ENCODE results near the gene SNRPB. TPM values are rescaled to one million over a fixed set of nuclear protein-coding genes. Genes with fewer than 3 reads are reported as not detected.
A peak's percentile ranks its signal among the peaks of the same experiment; 100 is the strongest.

Gene SNRPB
- polyA plus RNA-seq, 3 donors = 136 to 213 (median 183) TPM

DNA sequence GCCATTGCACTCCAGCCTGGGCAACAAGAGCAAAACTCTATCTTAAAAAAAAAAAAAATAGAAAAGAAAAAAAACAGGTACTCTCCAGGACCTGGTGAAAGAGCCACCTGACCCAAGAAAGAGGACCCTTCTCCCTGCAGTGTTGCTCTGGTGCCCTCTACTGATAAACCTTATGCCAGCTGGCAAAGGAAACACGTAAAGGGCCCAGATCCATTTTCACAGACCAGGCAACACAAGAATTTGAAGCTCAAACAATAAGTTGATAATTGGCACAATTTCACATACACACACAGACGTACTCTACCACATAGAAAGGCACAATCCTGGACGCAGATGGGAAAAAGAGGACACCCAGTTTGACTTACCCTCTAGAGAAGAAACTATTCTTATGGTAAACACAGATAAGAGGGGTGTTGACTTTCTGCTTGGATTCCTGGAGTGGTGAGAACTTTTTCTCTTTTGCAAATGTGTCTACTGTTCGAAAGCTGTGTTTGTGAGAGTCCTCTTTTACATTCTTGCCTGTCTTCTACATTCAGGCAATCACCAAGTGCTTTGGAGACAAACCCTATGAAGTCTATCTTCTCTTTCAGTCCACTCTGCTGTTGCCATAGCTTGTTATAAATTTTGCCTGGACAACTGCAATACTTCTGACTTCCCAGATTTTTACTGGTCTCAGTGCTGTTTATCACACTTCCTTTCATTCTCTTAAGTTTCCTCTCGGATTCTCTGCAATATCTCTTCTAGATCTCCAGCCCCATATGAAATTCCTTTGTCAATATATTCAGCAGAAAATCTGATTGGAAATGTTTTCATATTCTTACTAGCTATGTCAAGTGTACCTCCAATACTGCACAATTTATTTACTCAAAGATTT lies 6.4 kb upstream of the SNRPB start:
- H3K27ac ChIP-seq (ENCODE audit: low read depth in 1 of 2, low read length in 2 of 2) = no peak overlapping the region
- H3K4me2 ChIP-seq (replicated peaks; ENCODE audit: extremely low read depth, low read length, poor library complexity, severe bottlenecking) = no peak overlapping the region
- H3K4me1 Mint-ChIP-seq = no peaks in the 10 kb centered on the region
- DNase-seq = no peak
- H3K4me3 Mint-ChIP-seq = no peak overlapping the region
- H3K27ac Mint-ChIP-seq = no peak overlapping the region
- intact Hi-C loops (cut with micrococcal nuclease) = no loop called here
- no peaks in the 10 kb centered on the region for H4K20me1 ChIP-seq (ENCODE audit: insufficient read depth, low read length)
- WGBS (ENCODE audit: insufficient coverage) = 91% methylated on average over 2 of the region's 5 CpGs
- H3K36me3 Mint-ChIP-seq = peaks cover 13 to 23% of the 10 kb centered on the region in 2 donors
- peaks cover 0 to 18% of the 10 kb centered on the region in 2 donors for H3K36me3 ChIP-seq (replicated peaks in 1 of 2; ENCODE audit: control insufficient read depth in 1 of 2, insufficient read depth in 2 of 2, low read length in 2 of 2)
- TF ChIP-seq, protein P1, sequence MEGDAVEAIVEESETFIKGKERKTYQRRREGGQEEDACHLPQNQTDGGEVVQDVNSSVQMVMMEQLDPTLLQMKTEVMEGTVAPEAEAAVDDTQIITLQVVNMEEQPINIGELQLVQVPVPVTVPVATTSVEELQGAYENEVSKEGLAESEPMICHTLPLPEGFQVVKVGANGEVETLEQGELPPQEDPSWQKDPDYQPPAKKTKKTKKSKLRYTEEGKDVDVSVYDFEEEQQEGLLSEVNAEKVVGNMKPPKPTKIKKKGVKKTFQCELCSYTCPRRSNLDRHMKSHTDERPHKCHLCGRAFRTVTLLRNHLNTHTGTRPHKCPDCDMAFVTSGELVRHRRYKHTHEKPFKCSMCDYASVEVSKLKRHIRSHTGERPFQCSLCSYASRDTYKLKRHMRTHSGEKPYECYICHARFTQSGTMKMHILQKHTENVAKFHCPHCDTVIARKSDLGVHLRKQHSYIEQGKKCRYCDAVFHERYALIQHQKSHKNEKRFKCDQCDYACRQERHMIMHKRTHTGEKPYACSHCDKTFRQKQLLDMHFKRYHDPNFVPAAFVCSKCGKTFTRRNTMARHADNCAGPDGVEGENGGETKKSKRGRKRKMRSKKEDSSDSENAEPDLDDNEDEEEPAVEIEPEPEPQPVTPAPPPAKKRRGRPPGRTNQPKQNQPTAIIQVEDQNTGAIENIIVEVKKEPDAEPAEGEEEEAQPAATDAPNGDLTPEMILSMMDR (IDR thresholded peaks at IDR 0.05) = no peak
- H3K9me3 ChIP-seq (replicated peaks in 1 of 2; ENCODE audit: control insufficient read depth in 1 of 2, insufficient read depth in 1 of 2, low read length in 2 of 2) = peaks cover 4 to 5% of the 10 kb centered on the region in 2 donors
- H2AFZ ChIP-seq (ENCODE audit: insufficient read depth, low read depth, low read length, poor library complexity, severe bottlenecking) = no peak overlapping the region
- H3K4me3 ChIP-seq (replicated peaks in 1 of 3; ENCODE audit: low read depth in 2 of 3, low read length in 3 of 3) = no peak overlapping the region
- H3K9me3 Mint-ChIP-seq = peaks cover 2 to 12% (median 8%) of the 10 kb centered on the region in 7 donors
- no peaks in the 10 kb centered on the region for H3K79me2 ChIP-seq (ENCODE audit: insufficient read depth, low read length)
- H3K4me1 ChIP-seq (ENCODE audit: control insufficient read depth in 1 of 2, insufficient read depth in 2 of 2, low read length in 2 of 2) = no peaks in the 10 kb centered on the region
- H3K27me3 Mint-ChIP-seq (ENCODE audit: low read depth in 3 of 3) = peaks cover 0 to 1% (median 0%) of the 10 kb centered on the region in 3 donors
- H3K27me3 ChIP-seq (ENCODE audit: control insufficient read depth in 2 of 2, insufficient read depth in 2 of 2, low read length in 2 of 2) = no peaks in the 10 kb centered on the region
- H3K9ac ChIP-seq (ENCODE audit: insufficient read depth, low read length, poor library complexity, severe bottlenecking) = no peak overlapping the region

DNA sequence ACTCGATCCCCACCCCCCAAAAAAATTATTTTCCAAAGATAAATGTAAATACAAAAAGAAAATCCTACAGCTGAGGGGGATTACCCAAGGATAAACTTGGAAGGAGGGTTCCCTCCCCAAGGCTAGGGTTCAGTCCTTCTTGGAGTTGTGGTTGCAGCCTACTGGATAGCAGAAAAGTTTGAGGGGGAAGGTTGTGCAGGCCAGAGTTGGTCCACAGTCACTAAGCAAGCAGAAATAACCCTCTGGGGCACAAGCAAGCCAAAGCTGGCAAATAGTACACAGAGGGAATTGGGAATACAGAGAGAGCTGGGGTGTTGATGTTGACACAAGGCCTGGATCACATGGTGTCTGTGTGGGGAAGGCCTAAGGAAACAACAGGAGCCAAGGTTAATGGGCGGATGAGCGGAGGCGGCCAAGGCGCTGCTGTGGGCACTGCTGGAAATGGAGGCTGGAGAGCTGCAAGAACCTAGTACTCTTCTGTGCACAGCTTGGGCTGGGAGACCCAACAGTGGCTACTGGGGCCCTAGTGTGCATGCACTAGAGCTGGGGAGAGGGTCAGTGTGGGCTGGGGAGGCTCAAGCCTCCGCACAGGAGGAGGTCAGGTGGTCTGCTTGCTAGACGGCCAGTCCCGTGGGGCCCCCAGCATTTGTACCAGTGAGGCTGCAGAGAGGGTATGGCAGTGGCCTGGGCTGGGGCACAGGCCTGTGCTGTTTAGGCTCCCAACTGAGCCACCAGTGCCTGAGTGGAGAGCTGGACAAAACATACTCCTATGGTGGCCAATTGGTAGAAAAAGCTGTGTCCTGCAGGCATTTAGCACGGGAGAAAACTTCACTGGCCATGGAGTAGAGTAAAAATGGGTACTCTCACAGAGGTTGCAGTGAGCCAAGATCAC lies 5.5 kb upstream of the SNRPB start:
- H3K36me3 ChIP-seq (replicated peaks in 1 of 2; ENCODE audit: control insufficient read depth in 1 of 2, insufficient read depth in 2 of 2, low read length in 2 of 2) = peaks cover 0 to 12% of the 10 kb centered on the region in 2 donors
- TF ChIP-seq, protein P1 (IDR thresholded peaks at IDR 0.05) = no peak
- peaks cover 8 to 16% of the 10 kb centered on the region in 2 donors for H3K36me3 Mint-ChIP-seq
- H2AFZ ChIP-seq (ENCODE audit: insufficient read depth, low read depth, low read length, poor library complexity, severe bottlenecking) = no peak overlapping the region
- 97% methylated on average over 8 of the region's 9 CpGs for WGBS (ENCODE audit: insufficient coverage)
- H3K9ac ChIP-seq (ENCODE audit: insufficient read depth, low read length, poor library complexity, severe bottlenecking) = no peak overlapping the region
- H3K27ac ChIP-seq (ENCODE audit: low read depth in 1 of 2, low read length in 2 of 2) = no peak overlapping the region
- H3K9me3 ChIP-seq (replicated peaks in 1 of 2; ENCODE audit: control insufficient read depth in 1 of 2, insufficient read depth in 1 of 2, low read length in 2 of 2) = peaks cover 4 to 5% of the 10 kb centered on the region in 2 donors
- H3K4me3 ChIP-seq (replicated peaks in 1 of 3; ENCODE audit: low read depth in 2 of 3, low read length in 3 of 3) = no peak overlapping the region
- intact Hi-C loops (cut with micrococcal nuclease) = no loop called here
- no peaks in the 10 kb centered on the region for H4K20me1 ChIP-seq (ENCODE audit: insufficient read depth, low read length)
- H3K4me3 Mint-ChIP-seq = no peak overlapping the region
- peaks cover 0 to 1% (median 0%) of the 10 kb centered on the region in 3 donors for H3K27me3 Mint-ChIP-seq (ENCODE audit: low read depth in 3 of 3)
- H3K4me1 Mint-ChIP-seq = peaks cover 2% of the 10 kb centered on the region
- peak overlapping the region in 1 of 7 donors; percentile 20 for H3K27ac Mint-ChIP-seq
- H3K9me3 Mint-ChIP-seq = peaks cover 2 to 8% (median 6%) of the 10 kb centered on the region in 7 donors
- H3K4me1 ChIP-seq (ENCODE audit: control insufficient read depth in 1 of 2, insufficient read depth in 2 of 2, low read length in 2 of 2) = peaks cover 2 to 4% of the 10 kb centered on the region in 2 donors
- no peak overlapping the region for H3K4me2 ChIP-seq (replicated peaks; ENCODE audit: extremely low read depth, low read length, poor library complexity, severe bottlenecking)
- no peaks in the 10 kb centered on the region for H3K79me2 ChIP-seq (ENCODE audit: insufficient read depth, low read length)
- DNase-seq = no peak
- H3K27me3 ChIP-seq (ENCODE audit: control insufficient read depth in 2 of 2, insufficient read depth in 2 of 2, low read length in 2 of 2) = no peaks in the 10 kb centered on the region

Data from CD14-positive monocyte (primary cell).